Measurements from ENCODE around the gene ERP27.
A peak's percentile ranks its signal among the peaks of the same experiment; 100 is the strongest.

The ERP27 gene

DNA sequence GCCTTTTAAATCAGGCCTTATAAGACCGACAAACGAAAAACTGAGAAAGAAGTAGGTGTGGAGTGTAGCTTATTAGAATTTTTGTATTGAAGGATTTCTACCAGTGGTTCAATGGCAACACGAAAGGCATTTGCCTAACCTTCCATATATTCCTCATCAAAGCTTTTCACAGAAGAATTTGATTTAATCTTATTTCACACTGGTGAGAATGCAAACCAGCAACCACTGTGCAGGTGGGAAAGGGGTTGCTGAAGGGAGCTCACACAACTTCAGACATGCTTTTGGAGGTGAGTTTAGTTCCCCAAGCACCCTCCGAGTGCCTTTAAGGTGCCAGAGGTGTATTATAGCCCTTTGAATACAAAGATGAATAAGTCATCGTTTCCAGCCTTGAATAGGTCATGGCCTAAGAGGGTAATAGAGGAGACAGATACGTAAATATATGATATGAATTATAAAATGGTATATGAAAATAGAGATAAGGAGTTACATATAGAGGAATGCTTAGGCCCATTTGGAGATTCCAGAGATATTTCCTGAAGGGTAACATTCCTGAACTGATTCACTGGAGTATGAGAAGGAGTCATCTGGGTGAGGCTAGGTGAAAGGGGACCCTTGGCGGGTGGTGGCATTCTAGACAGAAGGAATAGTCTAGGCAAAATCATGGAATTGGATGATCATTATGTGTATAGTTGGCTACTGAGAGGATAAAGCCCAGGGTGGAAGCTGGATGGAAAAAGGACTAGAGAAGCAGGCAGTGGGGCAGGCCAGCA, 6.4 kb downstream of the ERP27 start:
- TF ChIP-seq TCF12 (IDR thresholded peaks at IDR 0.05; ENCODE audit: low read depth) (no peak), CREB1 (IDR thresholded peaks at IDR 0.05; ENCODE audit: low read depth) (no peak), RAD21 (IDR thresholded peaks at IDR 0.05; ENCODE audit: low read depth) (no peak), TEAD4 (IDR thresholded peaks at IDR 0.05) (no peak), NFIC (IDR thresholded peaks at IDR 0.05) (no peak), CEBPB (IDR thresholded peaks at IDR 0.05) (no peak), TAF1 (IDR thresholded peaks at IDR 0.05; ENCODE audit: low read depth) (no peak), EP300 (IDR thresholded peaks at IDR 0.05; ENCODE audit: borderline replicate concordance) (no peak)
- TF ChIP-seq, protein P1, sequence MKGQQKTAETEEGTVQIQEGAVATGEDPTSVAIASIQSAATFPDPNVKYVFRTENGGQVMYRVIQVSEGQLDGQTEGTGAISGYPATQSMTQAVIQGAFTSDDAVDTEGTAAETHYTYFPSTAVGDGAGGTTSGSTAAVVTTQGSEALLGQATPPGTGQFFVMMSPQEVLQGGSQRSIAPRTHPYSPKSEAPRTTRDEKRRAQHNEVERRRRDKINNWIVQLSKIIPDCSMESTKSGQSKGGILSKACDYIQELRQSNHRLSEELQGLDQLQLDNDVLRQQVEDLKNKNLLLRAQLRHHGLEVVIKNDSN (IDR thresholded peaks at IDR 0.05) = no peak
- TF ChIP-seq, protein P2, sequence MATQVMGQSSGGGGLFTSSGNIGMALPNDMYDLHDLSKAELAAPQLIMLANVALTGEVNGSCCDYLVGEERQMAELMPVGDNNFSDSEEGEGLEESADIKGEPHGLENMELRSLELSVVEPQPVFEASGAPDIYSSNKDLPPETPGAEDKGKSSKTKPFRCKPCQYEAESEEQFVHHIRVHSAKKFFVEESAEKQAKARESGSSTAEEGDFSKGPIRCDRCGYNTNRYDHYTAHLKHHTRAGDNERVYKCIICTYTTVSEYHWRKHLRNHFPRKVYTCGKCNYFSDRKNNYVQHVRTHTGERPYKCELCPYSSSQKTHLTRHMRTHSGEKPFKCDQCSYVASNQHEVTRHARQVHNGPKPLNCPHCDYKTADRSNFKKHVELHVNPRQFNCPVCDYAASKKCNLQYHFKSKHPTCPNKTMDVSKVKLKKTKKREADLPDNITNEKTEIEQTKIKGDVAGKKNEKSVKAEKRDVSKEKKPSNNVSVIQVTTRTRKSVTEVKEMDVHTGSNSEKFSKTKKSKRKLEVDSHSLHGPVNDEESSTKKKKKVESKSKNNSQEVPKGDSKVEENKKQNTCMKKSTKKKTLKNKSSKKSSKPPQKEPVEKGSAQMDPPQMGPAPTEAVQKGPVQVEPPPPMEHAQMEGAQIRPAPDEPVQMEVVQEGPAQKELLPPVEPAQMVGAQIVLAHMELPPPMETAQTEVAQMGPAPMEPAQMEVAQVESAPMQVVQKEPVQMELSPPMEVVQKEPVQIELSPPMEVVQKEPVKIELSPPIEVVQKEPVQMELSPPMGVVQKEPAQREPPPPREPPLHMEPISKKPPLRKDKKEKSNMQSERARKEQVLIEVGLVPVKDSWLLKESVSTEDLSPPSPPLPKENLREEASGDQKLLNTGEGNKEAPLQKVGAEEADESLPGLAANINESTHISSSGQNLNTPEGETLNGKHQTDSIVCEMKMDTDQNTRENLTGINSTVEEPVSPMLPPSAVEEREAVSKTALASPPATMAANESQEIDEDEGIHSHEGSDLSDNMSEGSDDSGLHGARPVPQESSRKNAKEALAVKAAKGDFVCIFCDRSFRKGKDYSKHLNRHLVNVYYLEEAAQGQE (IDR thresholded peaks at IDR 0.05; ENCODE audit: low read depth) = no peak
- TF ChIP-seq, protein P3, sequence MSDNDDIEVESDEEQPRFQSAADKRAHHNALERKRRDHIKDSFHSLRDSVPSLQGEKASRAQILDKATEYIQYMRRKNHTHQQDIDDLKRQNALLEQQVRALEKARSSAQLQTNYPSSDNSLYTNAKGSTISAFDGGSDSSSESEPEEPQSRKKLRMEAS (IDR thresholded peaks at IDR 0.05) = no peak

DNA sequence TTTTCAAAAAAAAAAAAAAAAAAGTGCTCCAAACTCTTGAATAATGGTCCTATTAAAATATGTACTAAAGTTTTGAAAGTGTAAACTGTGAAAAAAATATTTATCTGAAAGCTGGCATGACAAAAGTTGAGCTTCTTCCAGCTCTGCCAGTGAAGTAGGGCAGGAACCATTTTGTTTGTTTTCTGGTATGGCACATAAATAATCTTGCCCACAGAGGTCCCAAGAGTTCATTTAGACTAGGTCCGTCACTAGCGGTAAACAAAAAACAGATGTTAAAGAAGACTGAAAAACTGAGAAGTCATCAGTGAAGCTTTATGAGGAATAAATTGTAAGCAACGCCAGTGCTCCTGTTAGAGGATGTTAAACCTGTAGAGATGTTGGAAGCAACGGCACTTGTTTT, 7.0 kb downstream of the ERP27 start:
- no peak for TF ChIP-seq EP300 (IDR thresholded peaks at IDR 0.05; ENCODE audit: borderline replicate concordance)
- TF ChIP-seq, protein P1 (IDR thresholded peaks at IDR 0.05) = no peak
- TF ChIP-seq CEBPB (IDR thresholded peaks at IDR 0.05) = no peak
- TF ChIP-seq ZBTB7A (IDR thresholded peaks at IDR 0.05; ENCODE audit: low read depth) = no peak
- no peak for TF ChIP-seq YY1 (IDR thresholded peaks at IDR 0.05; ENCODE audit: low read depth)
- no peak for TF ChIP-seq RAD21 (IDR thresholded peaks at IDR 0.05; ENCODE audit: low read depth)
- no peak for TF ChIP-seq TEAD4 (IDR thresholded peaks at IDR 0.05)
- TF ChIP-seq, protein P3 (IDR thresholded peaks at IDR 0.05) = no peak
- TF ChIP-seq, protein P2 (IDR thresholded peaks at IDR 0.05; ENCODE audit: low read depth) = no peak
- no peak for TF ChIP-seq TAF1 (IDR thresholded peaks at IDR 0.05; ENCODE audit: low read depth)
- no peak for TF ChIP-seq TCF12 (IDR thresholded peaks at IDR 0.05; ENCODE audit: low read depth)
- TF ChIP-seq FOXM1 (IDR thresholded peaks at IDR 0.05; ENCODE audit: borderline replicate concordance, low read depth) = no peak
- no peak for TF ChIP-seq NFIC (IDR thresholded peaks at IDR 0.05)

DNA sequence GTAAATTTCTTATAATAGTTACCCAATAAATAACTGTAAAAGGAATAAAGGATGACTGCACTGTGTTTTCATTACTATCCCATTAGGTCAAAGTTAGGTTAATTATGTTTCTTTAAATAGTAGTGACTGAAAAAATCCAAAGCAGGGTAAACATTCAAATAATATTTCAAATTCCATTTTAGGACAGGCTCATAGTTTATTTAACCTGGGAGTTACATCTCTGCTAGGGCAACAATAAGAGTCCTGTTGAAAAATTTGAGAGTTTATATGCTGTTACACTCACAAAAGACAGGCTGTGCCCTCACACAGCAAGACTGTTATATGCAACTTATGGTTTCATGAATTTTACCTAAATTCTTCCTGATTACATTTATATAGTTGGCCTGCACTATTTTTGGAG, 8.0 kb downstream of the ERP27 start:
- TF ChIP-seq TEAD4 (IDR thresholded peaks at IDR 0.05) = no peak
- TF ChIP-seq FOXM1 (IDR thresholded peaks at IDR 0.05; ENCODE audit: borderline replicate concordance, low read depth) = no peak
- TF ChIP-seq TCF12 (IDR thresholded peaks at IDR 0.05; ENCODE audit: low read depth) = no peak
- no peak for TF ChIP-seq ZBTB7A (IDR thresholded peaks at IDR 0.05; ENCODE audit: low read depth)
- TF ChIP-seq RAD21 (IDR thresholded peaks at IDR 0.05; ENCODE audit: low read depth) = peak; percentile 11; the same call in 1 of the 2 replicates

DNA sequence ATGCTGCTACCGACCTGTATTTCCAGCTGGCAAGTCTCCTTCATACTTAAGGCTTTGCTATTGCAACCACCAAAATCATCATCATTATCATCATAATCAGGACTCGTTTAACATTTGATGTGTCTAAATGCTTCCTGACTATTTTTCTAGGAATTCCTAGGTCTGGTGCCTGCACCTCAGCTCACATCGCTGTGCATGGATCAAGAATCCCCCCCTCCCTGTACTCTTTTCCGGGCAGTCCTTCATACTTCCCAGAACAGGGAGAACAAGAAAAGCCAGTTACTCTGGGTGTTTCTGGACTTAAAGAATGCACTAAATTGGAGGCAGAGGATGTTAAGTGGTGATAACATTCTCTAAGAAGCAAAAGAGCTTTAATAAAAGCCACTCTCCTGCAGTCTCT, 9.4 kb downstream of the ERP27 start:
- peak; percentile 89 for TF ChIP-seq FOXM1 (IDR thresholded peaks at IDR 0.05; ENCODE audit: borderline replicate concordance, low read depth)
- TF ChIP-seq TAF1 (IDR thresholded peaks at IDR 0.05; ENCODE audit: low read depth) = no peak
- TF ChIP-seq, protein P1 (IDR thresholded peaks at IDR 0.05) = no peak
- peak; percentile 47; the same call in 1 of the 2 replicates for TF ChIP-seq CEBPB (IDR thresholded peaks at IDR 0.05)
- TF ChIP-seq EP300 (IDR thresholded peaks at IDR 0.05; ENCODE audit: borderline replicate concordance) = peak; percentile 80; the same call in 1 of the 2 replicates
- TF ChIP-seq ZBTB7A (IDR thresholded peaks at IDR 0.05; ENCODE audit: low read depth) = no peak
- TF ChIP-seq TCF12 (IDR thresholded peaks at IDR 0.05; ENCODE audit: low read depth) = peak; percentile 90
- TF ChIP-seq NFIC (IDR thresholded peaks at IDR 0.05) = peak; percentile 78
- TF ChIP-seq, protein P3 (IDR thresholded peaks at IDR 0.05) = peak; percentile 76
- TF ChIP-seq CREB1 (IDR thresholded peaks at IDR 0.05; ENCODE audit: low read depth) = no peak
- TF ChIP-seq RAD21 (IDR thresholded peaks at IDR 0.05; ENCODE audit: low read depth) = peak; percentile 32; the same call in 1 of the 2 replicates
- TF ChIP-seq YY1 (IDR thresholded peaks at IDR 0.05; ENCODE audit: low read depth) = peak; percentile 74
- no peak for TF ChIP-seq EGR1 (IDR thresholded peaks at IDR 0.05)
- peak; percentile 90 for TF ChIP-seq TEAD4 (IDR thresholded peaks at IDR 0.05)
- TF ChIP-seq, protein P2 (IDR thresholded peaks at IDR 0.05; ENCODE audit: low read depth) = peak; percentile 29; the same call in 1 of the 2 replicates

Data from Ishikawa (cell line).